Naive B cell (primary cell): Measurements from ENCODE around the gene TMX3. TPM values are rescaled to one million over a fixed set of nuclear protein-coding genes. Genes with fewer than 3 reads are reported as not detected.
A peak's percentile ranks its signal among the peaks of the same experiment; 100 is the strongest.

ENCODE experiments used
- ATAC-seq, 2 donors: fragments of 150-1000 bp; cut with Tn5 transposase; 2 replicates each; pipeline ENCODE4 v1.10.0; 2021; ENCODE audit warnings: low read depth in 2 of 2, mild to moderate bottlenecking in 2 of 2, moderate library complexity in 2 of 2
- DNase-seq: peaks from one replicate; pipeline ENCODE4 v3.0.0; 2022
- H3K27ac Mint-ChIP-seq, 6 donors: one replicate each; pipeline ENCODE4 v1.8.0; 2020 to 2022; ENCODE audit warnings: mild to moderate bottlenecking in 6 of 6, mixed read lengths in 6 of 6, moderate library complexity in 5 of 6, inconsistent platforms in 2 of 6
- H3K27me3 Mint-ChIP-seq, 3 donors: one replicate each; pipeline ENCODE4 v1.8.0; 2021 to 2022; ENCODE audit warnings: mixed read lengths in 3 of 3, mild to moderate bottlenecking in 1 of 3
- H3K36me3 Mint-ChIP-seq, 2 donors: one replicate each; pipeline ENCODE4 v1.8.0; 2020 to 2022; ENCODE audit warnings: mixed read lengths in 2 of 2, inconsistent platforms in 1 of 2, mild to moderate bottlenecking in 1 of 2
- H3K4me1 Mint-ChIP-seq, 3 donors: one replicate each; pipeline ENCODE4 v1.8.0; 2020 to 2022; ENCODE audit warnings: mixed read lengths in 3 of 3, inconsistent platforms in 1 of 3, mild to moderate bottlenecking in 1 of 3, moderate library complexity in 1 of 3
- H3K4me3 Mint-ChIP-seq, 8 donors: one replicate each; pipeline ENCODE4 v1.8.0; 2020 to 2022; ENCODE audit warnings: mild to moderate bottlenecking in 8 of 8, mixed read lengths in 8 of 8, moderate library complexity in 8 of 8, inconsistent platforms in 2 of 8
- H3K9me3 Mint-ChIP-seq, 7 donors: one replicate each; pipeline ENCODE4 v1.8.0; 2020 to 2022; ENCODE audit warnings: mixed read lengths in 7 of 7, mild to moderate bottlenecking in 5 of 7, inconsistent platforms in 2 of 7, moderate library complexity in 1 of 7
- polyA plus RNA-seq, 6 donors: library from polyadenylated mRNA; unstranded; fragments of 300-500 nt; fragmentation: Illumina TruSeq; gene quantifications; one replicate each; pipeline ENCODE4 v1.2.3, GENCODE V29; 2021; ENCODE audit warnings: low read depth in 6 of 6

Gene TMX3
- polyA plus RNA-seq, 6 donors from 2014 or later, result 15.3 to 27.7 (median 21.6) TPM

DNA sequence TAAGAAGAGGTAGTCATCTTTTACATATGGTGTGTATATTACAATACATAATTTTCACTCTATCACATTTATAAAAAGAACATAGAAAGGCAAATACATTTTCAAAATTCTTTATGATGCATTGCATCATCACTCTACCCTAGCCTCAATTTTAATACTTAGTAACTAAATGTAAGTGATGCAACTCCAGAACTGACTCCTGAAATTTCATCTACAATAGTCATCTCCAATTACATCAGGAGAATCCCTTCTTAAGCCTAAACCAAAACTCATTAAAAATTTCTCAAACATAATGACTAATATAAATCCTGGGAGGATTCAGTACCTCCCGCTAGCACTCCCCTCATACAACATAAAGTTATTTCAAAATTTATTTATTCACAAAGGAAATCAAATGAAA, 15.9 kb downstream of the TMX3 start:
- ATAC-seq (no peak), DNase-seq (no peak)
- H3K4me3 Mint-ChIP-seq, result no peak overlapping the region
- peaks cover 11 to 31% of the 10 kb centered on the region in 2 donors for H3K36me3 Mint-ChIP-seq
- H3K27me3 Mint-ChIP-seq, result no peaks in the 10 kb centered on the region
- H3K9me3 Mint-ChIP-seq, result no peaks in the 10 kb centered on the region
- no peak overlapping the region for H3K27ac Mint-ChIP-seq
- peaks cover 0 to 10% (median 0%) of the 10 kb centered on the region in 3 donors for H3K4me1 Mint-ChIP-seq

DNA sequence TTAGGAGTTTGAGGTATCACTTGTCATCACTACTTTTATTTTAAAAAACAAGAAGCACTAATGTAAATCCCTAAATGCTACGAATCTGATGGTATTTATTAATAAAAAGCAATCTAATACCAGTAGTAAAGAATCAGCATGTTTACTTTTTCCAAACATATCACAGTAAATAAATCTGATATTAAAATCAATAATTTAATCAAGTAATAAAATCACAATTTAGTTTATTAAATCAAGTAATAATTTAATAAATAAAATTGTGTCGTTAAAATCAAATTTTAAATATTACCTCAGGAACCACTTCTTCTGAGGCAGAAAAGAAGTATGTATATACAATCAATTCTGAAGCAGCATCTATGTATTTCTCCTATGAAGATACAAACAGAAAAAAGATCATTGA, 18.0 kb downstream of the TMX3 start:
- Mint-ChIP-seq H3K27me3 (no peaks in the 10 kb centered on the region), H3K36me3 (peaks cover 11 to 16% of the 10 kb centered on the region in 2 donors), H3K9me3 (no peaks in the 10 kb centered on the region), H3K27ac (no peak overlapping the region), H3K4me1 (peaks cover 0 to 5% (median 0%) of the 10 kb centered on the region in 3 donors), H3K4me3 (no peak overlapping the region)
- ATAC-seq (no peak), DNase-seq (no peak)

DNA sequence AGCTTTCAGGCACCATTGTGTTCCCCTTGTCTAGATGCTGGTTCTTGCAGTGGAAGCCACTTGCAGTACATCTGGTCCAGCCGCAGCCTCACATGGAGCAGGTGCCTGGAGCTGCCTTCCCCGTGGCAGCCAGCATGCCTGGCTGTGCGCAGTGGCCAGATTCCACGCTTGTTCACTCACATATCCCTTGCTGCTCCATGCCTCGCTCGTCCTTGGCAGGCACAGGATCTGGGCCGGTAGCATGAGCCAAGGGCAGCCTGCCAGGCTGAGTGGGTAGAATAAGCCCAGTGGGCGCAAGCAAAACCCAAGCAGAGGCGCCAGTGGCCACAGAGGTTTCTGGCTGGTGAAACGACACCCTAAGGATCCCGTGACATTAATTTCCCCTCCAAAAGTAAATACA, 20.6 kb downstream of the TMX3 start:
- H3K4me1 Mint-ChIP-seq, result peaks cover 0 to 5% (median 0%) of the 10 kb centered on the region in 3 donors
- no peak for DNase-seq
- no peaks in the 10 kb centered on the region for H3K27me3 Mint-ChIP-seq
- H3K27ac Mint-ChIP-seq, result no peak overlapping the region
- no peak overlapping the region for H3K4me3 Mint-ChIP-seq
- no peaks in the 10 kb centered on the region for H3K9me3 Mint-ChIP-seq
- ATAC-seq, result no peak
- H3K36me3 Mint-ChIP-seq, result peaks cover 11 to 14% of the 10 kb centered on the region in 2 donors

DNA sequence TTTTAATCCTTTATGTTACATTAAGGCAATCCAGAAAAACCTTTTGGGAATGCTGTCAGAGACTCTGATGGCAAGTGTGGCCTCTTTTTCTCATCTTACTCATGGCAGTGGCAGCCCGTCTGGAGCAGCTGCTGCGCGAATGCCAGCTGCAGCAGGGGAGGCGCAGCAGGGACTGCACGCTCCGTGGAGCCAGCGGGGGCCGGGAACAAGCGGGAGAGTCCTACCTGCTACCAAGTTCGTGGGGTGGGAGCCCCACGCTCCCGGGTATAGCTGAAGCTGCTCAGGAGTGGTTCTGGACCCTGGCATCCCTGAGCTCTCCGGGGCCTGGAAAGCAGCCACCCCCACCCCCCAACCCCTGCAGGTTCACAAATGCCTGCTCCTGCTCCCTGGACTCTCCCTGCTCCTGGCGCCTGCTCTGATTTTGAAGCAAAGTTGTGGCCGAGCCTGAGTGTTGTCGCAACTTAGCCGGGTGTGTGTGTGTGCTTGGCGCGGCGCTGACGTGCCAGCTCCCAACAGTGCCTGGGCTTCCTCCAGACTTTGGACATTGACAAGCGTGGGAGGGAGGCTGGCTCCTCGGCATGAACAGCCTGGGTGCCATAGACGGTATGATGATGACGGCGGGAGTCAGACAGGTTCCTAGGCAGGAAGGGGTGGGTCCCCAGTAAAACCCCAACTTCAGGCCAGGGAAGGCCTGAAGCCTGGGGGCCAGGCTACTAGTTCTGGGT, 21.7 kb downstream of the TMX3 start:
- no peaks in the 10 kb centered on the region for H3K9me3 Mint-ChIP-seq
- peaks cover 0 to 5% (median 0%) of the 10 kb centered on the region in 3 donors for H3K4me1 Mint-ChIP-seq
- no peaks in the 10 kb centered on the region for H3K27me3 Mint-ChIP-seq
- peaks cover 5 to 11% of the 10 kb centered on the region in 2 donors for H3K36me3 Mint-ChIP-seq
- H3K27ac Mint-ChIP-seq, result peak overlapping the region in 1 of 6 donors; percentile 65
- ATAC-seq (no peak), DNase-seq (no peak)
- H3K4me3 Mint-ChIP-seq, result no peak overlapping the region

DNA sequence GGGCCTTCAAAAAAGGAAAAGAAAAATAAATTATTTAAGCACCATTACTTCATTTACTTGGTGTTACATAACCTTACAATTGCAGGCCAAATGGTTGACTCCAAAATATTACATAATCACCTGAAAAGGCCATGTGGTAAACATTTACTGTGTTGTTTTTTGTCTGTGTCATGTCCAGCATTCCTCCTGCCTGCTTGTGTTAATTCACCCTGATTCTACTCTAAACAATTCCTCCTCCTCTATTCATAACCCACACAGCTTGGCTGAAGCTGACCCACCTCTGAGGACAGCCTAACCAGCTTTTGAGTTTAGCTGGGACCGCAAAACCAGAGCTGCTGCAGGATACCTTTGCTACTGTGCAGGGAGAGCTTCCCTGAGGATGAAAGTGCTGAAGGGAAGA, 35.4 kb downstream of the TMX3 start:
- Mint-ChIP-seq H3K9me3 (no peaks in the 10 kb centered on the region), H3K27ac (peak overlapping the region in 2 of 6 donors; percentile 47 to 50), H3K4me3 (peak overlapping the region in 1 of 8 donors; percentile 67), H3K4me1 (no peaks in the 10 kb centered on the region), H3K27me3 (no peaks in the 10 kb centered on the region), H3K36me3 (peaks cover 20 to 21% of the 10 kb centered on the region in 2 donors)
- DNase-seq (no peak), ATAC-seq (no peak)

DNA sequence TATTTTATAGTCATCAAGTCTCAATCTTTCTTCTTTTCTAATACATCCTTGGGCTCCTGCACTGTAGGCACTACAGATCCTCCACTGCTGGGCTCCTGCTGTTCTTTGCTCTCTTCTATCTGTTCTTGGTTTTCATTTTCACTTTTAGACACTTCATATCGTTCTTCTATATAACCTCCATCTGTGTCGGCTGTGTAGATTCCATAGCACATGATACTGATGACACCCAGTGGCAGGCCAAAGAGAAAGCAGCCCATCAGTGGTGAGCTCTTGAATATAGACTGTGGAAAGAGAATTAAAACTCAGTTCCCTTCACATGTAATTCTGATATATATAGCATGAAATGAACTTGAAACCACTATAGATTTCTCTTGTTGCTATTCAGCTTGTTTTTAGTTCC, 38.0 kb downstream of the TMX3 start:
- Mint-ChIP-seq H3K27me3 (no peaks in the 10 kb centered on the region), H3K4me3 (no peak overlapping the region), H3K9me3 (no peaks in the 10 kb centered on the region), H3K36me3 (peaks cover 19 to 21% of the 10 kb centered on the region in 2 donors), H3K27ac (peak overlapping the region in 1 of 6 donors; percentile 82), H3K4me1 (no peaks in the 10 kb centered on the region)
- ATAC-seq (no peak), DNase-seq (no peak)

DNA sequence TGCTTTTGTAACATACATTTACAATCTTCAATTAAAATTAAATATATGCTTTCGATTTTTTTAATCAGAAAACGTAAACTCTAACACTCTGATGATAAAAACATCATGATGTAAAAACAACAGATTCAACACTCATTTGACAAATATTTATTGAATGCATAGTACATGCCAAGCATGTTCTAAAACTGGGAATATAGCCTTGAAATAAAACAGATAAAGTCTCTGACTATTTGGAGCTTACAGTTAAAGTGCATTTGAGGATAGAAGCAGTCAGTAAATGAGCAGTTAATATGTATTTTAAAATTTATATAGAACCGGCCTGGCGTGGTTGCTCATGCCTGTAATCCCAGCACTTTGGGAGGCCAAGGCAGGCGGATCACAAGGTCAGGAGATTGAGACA, 47.8 kb downstream of the TMX3 start:
- H3K9me3 Mint-ChIP-seq, result no peaks in the 10 kb centered on the region
- no peak overlapping the region for H3K27ac Mint-ChIP-seq
- peaks cover 0 to 2% (median 0%) of the 10 kb centered on the region in 3 donors for H3K27me3 Mint-ChIP-seq
- no peaks in the 10 kb centered on the region for H3K36me3 Mint-ChIP-seq
- peaks cover 4 to 10% (median 9%) of the 10 kb centered on the region in 3 donors for H3K4me1 Mint-ChIP-seq
- DNase-seq, result no peak
- no peak for ATAC-seq
- H3K4me3 Mint-ChIP-seq, result no peak overlapping the region

DNA sequence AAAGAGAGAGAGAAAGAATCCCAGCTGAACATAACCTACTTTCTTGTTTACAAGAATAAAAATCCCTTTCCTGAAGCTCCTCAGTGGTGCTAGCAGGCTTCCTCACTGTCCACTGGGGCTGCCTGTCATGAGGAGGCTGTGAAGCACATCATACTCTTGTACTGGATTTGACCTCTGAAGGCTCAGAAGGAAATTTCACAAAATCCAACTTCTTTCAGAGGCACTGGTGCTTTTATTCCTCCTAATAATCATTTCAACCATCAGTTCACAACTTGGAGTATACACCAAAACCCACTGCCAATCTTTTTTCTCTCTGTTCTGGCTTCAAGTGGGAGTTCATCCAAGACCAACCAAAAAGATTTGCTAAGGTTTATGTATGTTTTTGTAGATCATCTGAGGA, 48.5 kb downstream of the TMX3 start:
- H3K36me3 Mint-ChIP-seq, result no peaks in the 10 kb centered on the region
- peak overlapping the region in 1 of 6 donors; percentile 76 for H3K27ac Mint-ChIP-seq
- no peaks in the 10 kb centered on the region for H3K9me3 Mint-ChIP-seq
- peaks cover 4 to 10% (median 9%) of the 10 kb centered on the region in 3 donors for H3K4me1 Mint-ChIP-seq
- H3K4me3 Mint-ChIP-seq, result peak overlapping the region in 1 of 8 donors; percentile 48
- ATAC-seq (no peak), DNase-seq (no peak)
- H3K27me3 Mint-ChIP-seq, result peaks cover 0 to 4% (median 0%) of the 10 kb centered on the region in 3 donors

DNA sequence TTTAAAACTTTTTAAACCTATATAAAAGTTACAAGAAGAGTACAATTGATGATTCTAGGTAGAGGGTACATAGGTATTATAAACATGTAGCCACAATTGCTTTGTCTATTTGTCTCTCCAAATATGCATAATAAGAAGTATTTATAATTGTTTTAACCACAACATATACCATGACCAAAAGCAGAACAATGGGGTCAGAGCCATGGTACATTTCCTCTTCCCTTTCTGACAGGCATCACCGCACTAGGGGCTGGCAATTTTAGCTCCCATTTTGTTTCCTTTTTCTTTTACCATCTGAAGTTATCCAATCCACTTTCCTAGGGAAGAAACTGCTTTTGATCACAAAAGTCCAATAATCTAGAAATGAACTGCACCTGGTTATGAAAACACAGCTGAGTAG, 49.3 kb downstream of the TMX3 start:
- Mint-ChIP-seq H3K27me3 (peaks cover 0 to 4% (median 0%) of the 10 kb centered on the region in 3 donors), H3K4me1 (peaks cover 4 to 10% (median 9%) of the 10 kb centered on the region in 3 donors), H3K9me3 (no peaks in the 10 kb centered on the region), H3K4me3 (no peak overlapping the region), H3K27ac (peak overlapping the region in 2 of 6 donors; percentile 1 to 84), H3K36me3 (no peaks in the 10 kb centered on the region)
- no peak for DNase-seq
- ATAC-seq, result peak; percentile 41 to 70

DNA sequence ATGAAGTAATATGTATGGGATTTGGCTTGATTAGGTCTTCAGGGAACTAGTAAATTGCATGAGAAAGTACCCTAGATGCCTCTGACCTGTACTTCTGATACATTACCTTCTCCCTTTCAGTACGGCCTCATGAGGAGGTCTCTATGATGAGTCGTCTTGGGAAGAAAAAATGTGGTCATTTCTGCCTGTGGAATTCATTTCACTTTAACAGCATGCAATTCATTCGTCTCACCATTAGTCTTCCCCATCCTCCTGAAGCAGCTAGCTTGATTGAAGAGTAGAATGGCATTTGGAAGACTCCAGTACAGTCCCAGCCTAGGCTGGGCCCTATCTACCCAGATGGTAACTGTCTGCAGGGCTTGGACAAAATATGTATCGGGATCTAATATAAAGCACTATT, 52.2 kb downstream of the TMX3 start:
- DNase-seq, result no peak
- Mint-ChIP-seq H3K27me3 (peaks cover 0 to 14% (median 0%) of the 10 kb centered on the region in 3 donors), H3K36me3 (no peaks in the 10 kb centered on the region), H3K4me1 (peaks cover 4 to 10% (median 9%) of the 10 kb centered on the region in 3 donors), H3K27ac (no peak overlapping the region), H3K9me3 (no peaks in the 10 kb centered on the region), H3K4me3 (no peak overlapping the region)
- no peak for ATAC-seq

DNA sequence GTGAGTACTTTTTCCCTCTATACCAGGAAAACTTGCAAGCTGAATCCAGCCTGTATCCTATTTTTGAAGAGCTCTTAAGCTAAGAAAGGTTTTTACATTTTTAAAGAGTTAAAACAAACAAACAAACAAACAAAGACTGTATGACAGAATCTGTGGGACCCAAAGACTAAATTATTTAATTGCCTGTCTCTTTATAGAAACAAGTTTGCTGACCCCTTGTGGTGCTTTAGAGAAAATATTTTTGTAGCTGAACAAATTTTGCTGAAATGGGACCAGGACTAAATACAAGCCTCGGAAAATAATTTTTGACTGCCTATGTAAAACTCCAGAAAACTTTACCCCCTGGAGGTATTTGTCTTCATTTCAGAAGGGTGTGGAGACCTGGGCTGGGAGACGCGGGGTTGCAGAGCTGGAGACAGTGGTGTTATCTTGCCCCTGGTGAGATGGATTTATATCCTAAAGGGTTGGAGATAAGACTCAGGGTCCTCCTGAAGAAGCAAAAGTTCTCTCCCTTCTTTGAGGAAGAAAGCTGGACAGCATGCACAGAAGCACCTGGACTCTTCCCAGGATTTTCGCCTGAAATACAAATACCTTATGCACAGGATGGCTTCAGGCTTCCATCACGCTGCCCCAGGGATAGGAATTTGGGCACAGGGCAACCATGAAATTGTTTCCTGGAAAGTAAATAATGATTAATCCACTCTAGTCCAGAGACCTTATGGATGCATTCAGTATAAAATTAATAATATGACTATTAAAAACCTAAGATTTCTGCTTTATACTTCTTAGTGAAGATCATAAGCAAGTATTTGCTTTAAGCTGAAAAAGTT, 54.3 kb downstream of the TMX3 start:
- H3K27me3 Mint-ChIP-seq, result peaks cover 5 to 23% (median 11%) of the 10 kb centered on the region in 3 donors
- no peaks in the 10 kb centered on the region for H3K9me3 Mint-ChIP-seq
- H3K4me3 Mint-ChIP-seq, result no peak overlapping the region
- no peaks in the 10 kb centered on the region for H3K36me3 Mint-ChIP-seq
- H3K27ac Mint-ChIP-seq, result no peak overlapping the region
- H3K4me1 Mint-ChIP-seq, result peaks cover under 1% of the 10 kb centered on the region in 3 donors
- DNase-seq (peak; percentile 24), ATAC-seq (no peak)

DNA sequence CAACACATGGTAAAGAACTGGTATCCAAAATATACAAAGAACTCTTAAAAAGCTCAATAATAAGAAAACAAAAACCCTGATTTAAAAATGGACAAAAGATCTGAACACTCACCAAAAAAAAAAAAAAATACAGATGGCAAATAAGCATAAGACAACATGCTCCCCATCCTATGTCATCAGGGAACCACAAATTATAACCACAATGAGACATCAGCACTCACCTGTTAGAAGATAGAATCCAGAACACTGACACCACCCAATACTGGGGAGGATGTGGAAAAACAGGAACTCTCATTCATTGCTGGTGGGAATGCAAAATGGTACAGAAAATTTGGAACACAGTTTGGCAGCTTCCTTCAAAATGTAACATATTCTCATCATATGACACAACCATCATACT, 66.7 kb downstream of the TMX3 start:
- Mint-ChIP-seq H3K4me1 (no peaks in the 10 kb centered on the region), H3K27me3 (peaks cover 17 to 21% (median 19%) of the 10 kb centered on the region in 3 donors), H3K27ac (peak overlapping the region in 1 of 6 donors; percentile 3), H3K4me3 (no peak overlapping the region), H3K36me3 (no peaks in the 10 kb centered on the region), H3K9me3 (peaks cover 0 to 6% (median 0%) of the 10 kb centered on the region in 7 donors)
- ATAC-seq (no peak), DNase-seq (no peak)

DNA sequence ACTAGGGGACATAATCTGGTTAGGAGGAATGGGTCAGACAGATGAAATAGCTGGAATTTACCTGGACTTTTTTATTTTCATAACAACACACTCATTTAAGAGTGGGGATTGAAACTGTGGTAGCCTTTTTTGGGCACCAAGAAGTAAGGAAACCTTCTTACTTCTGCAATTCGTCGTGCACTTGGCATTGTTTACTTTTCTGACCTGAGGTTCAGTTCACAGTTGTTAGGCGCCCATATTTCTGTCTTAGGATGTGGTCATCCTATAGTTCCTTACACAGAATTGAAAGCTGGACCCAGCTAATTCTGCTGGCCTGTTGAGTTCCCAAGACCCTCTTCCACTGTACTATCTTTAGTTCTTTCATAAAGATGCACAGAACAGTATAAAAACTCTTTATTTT, 72.9 kb downstream of the TMX3 start:
- Mint-ChIP-seq H3K4me3 (no peak overlapping the region), H3K36me3 (no peaks in the 10 kb centered on the region), H3K27me3 (peaks cover 29 to 42% (median 33%) of the 10 kb centered on the region in 3 donors), H3K4me1 (no peaks in the 10 kb centered on the region), H3K27ac (no peak overlapping the region), H3K9me3 (peaks cover 0 to 11% (median 3%) of the 10 kb centered on the region in 7 donors)
- DNase-seq (no peak), ATAC-seq (no peak)

DNA sequence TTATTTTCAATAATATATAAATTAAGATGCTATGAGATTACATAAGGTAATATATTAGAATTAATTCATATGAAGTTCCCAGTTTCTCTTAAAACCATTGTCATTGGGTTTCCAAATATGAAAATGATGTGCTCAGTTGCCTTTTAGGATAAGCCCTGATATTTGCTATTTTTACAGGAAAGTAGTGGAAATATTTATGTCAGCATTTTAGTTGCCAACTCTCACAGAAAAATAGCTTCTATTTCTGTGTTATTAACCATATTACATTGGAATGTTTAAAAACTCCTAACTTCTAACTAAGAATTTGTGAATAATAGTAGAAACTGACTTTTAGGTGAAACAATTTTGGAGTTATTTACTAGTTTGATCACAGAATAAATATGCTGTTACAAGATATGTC, 74.0 kb downstream of the TMX3 start:
- no peaks in the 10 kb centered on the region for H3K36me3 Mint-ChIP-seq
- ATAC-seq (no peak), DNase-seq (no peak)
- H3K27ac Mint-ChIP-seq, result no peak overlapping the region
- H3K4me1 Mint-ChIP-seq, result no peaks in the 10 kb centered on the region
- peaks cover 24 to 45% (median 29%) of the 10 kb centered on the region in 3 donors for H3K27me3 Mint-ChIP-seq
- no peak overlapping the region for H3K4me3 Mint-ChIP-seq
- H3K9me3 Mint-ChIP-seq, result peaks cover 0 to 14% (median 3%) of the 10 kb centered on the region in 7 donors
